GM12875 (cell line): ENCODE measurements around the gene MAD2L2.

ENCODE experiments used
- H3K4me3 ChIP-seq: one replicate; pipeline ENCODE4 v1.5.1; 2011; ENCODE audit warnings: low read depth, low read length, control low read depth
- CTCF ChIP-seq: IDR thresholded peaks from 2 replicates; pipeline ENCODE4 v1.5.1; 2011; ENCODE audit warnings: low read depth, mild to moderate bottlenecking, control low read depth, inconsistent platforms, low read length, moderate library complexity, borderline replicate concordance; ENCODE audit not compliant: insufficient read depth

Gene MAD2L2

DNA sequence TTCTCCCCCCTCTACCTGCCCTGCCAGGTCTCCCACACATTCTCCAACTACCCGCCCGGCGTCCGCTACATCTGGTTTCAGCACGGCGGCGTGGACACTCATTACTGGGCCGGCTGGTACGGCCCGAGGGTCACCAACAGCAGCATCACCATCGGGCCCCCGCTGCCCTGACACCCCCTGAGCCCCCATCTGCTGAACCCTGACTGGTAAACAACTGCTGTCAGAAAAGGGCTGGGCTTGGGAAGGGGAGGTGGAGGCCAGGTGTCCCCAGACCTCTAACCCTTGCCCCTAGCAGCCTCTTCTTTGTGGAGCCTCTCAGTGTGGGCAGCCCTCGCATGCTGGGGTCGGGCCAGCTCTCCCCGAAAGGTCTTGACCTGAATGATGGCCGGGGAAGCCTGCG, 19.8 kb downstream of the MAD2L2 start:
- no peak overlapping the region for H3K4me3 ChIP-seq
- TF ChIP-seq CTCF = no peak

DNA sequence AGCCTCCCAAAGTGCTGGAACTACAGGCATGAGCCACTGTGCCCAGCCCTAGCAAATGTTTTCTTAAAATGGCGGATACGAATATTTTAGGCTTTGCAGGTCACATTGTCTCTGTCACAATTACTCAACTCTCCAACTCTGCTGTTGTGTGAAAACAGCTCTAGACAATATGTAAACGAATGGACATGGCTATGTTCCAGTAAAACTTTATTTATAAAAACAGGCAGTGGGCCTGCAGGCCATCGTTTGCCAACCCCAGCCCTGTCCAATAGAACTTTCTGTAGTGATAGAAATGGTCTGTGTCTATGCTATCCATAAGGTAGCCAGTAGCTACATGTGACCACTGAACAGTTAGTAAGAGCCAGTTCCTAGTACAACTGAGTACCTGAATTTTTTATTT, 21.2 kb downstream of the MAD2L2 start:
- TF ChIP-seq CTCF = no peak
- H3K4me3 ChIP-seq = no peak overlapping the region

DNA sequence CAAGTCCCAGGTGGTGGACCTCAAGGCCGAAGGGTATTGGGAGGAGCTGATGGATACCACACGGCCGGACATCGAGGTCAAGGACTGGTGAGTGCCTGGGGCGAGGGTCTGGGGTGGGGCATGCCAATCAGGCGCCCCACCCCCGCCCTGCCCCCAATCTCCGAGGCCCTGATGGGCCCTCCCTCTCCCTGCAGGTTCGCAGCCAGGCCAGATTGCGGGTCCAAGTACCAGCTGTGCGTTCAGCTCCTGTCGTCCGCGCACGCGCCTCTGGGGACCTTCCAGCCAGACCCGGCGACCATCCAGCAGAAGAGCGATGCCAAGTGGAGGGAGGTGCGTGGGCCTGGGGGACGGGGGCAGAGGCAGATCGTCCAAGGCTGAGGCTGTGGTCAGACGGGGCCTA, 22.4 kb downstream of the MAD2L2 start:
- TF ChIP-seq CTCF = no peak

GRCh38 chr1:11657654-11658053, 23.3 kb downstream of the MAD2L2 start:
- H3K4me3 ChIP-seq = no peak overlapping the region
- no peak for TF ChIP-seq CTCF

More for the DNA sequence above, 22.4 kb downstream of the MAD2L2 start:
- H3K4me3 ChIP-seq = no peak overlapping the region

- no peak for TF ChIP-seq CTCF
- peak overlapping the region; percentile 62 for H3K4me3 ChIP-seq
These were observed 25.8 kb downstream of the MAD2L2 start for GRCh38 chr1:11654939-11655808.

DNA sequence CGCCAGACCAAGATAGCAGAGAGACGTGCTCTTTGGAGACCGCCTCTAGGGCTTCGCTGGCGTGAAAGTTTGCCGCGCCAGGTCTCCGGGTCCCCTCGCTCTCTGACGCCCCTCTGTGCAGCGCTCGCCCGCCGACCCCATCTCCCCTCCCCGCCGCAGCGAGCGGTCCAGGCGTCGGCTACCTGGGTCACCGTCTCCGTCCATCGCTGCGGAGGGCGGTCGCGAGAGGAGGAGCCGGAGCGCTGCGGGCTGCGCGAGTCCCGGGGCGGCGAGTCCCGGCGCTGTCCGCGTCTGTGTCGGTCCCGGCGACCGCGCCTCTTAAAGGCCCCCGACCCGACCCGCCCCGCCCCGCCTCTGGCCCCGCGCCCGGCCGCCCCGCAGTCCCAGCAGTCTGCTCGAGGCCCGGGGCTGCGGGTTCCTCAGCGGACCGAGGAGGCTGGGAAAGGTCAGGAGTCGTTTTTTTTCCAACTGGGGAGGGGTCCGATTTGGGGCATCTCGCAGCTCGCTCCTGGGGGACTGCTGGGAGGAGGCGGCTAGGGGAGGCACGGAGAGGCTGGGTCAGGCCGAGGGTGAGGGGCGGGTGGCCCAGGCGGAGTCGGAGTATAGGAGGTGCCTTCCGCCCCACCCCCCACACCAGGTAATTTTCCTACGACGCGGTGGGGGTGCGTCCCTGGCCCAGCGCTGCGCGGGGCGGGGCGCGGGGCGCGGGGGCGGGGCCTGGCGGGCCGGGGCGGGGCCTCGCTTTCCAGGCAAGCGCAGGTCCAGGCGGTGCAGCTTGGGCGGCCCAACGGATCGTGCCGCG, 26.6 kb downstream of the MAD2L2 start, which contains the start of the genes FBXO2 and FBXO44:
FBXO2 (minus strand) TSS at position 293 of the 802 bp plus-strand sequence; CDS start at position 204, 89 bp downstream.
FBXO44 (plus strand) TSS at position 741 of the 802 bp plus-strand sequence. CDS start 959 bp downstream, outside the sequence.
- peak within 1 kb of the TSS; percentile 62 for H3K4me3 ChIP-seq
- TF ChIP-seq CTCF = no peak
